IPS DF 4.7 (cell line): ENCODE results near the gene KIF5A.

Experiments used
- DNase-seq: peaks from one replicate; pipeline ENCODE4 v3.0.0-alpha.2; 2013; ENCODE audit warnings: low spot score; ENCODE audit errors: extremely low read depth

Gene KIF5A

GRCh38 chr12:57631566-57632072 lies 81.8 kb downstream of the KIF5A start:
- no peak for DNase-seq

DNA sequence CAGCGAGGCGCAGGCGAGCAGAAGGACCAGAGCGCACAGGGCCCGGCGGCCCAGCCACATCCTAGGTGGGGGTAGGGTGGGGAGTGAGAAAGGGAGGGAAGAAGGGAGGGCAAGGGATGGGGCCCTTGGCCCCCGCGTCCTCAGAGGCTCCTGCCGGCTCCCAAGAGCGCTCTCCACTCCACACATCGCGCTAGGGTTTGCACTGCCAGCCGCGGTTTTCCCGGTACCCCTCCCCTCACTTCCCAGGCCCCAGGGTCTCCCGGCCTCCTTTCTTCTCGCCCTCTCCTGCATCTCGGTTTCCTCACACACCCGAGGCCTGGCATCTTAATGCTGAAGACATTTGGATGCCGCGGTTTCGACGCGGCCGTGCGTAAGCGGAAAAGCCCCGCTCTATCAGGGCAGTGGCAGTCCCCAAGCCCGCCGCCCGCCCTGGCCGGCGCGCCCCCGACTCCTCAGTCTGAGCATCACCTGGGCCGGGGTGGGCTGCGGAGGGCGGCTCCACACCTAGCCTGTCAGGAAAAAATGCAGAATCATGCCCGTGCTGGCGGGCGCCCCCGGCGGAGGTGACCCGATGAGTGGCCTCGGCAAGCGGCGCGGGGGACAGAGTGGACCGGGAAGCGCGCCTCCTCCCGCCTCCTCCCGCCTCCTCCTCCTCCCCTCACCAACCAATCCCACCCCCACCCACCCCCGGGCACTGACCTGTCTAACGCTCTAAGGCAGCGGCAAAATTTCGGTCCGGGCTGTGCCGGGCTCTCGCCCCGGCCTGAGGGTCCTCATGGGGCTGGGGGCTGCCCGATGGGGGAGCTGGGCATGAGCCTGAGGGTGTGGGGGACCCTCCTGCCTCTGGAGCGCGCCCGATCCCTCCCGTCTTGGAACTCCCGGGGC lies 82.5 kb downstream of the KIF5A start:
- no peak for DNase-seq

DNA sequence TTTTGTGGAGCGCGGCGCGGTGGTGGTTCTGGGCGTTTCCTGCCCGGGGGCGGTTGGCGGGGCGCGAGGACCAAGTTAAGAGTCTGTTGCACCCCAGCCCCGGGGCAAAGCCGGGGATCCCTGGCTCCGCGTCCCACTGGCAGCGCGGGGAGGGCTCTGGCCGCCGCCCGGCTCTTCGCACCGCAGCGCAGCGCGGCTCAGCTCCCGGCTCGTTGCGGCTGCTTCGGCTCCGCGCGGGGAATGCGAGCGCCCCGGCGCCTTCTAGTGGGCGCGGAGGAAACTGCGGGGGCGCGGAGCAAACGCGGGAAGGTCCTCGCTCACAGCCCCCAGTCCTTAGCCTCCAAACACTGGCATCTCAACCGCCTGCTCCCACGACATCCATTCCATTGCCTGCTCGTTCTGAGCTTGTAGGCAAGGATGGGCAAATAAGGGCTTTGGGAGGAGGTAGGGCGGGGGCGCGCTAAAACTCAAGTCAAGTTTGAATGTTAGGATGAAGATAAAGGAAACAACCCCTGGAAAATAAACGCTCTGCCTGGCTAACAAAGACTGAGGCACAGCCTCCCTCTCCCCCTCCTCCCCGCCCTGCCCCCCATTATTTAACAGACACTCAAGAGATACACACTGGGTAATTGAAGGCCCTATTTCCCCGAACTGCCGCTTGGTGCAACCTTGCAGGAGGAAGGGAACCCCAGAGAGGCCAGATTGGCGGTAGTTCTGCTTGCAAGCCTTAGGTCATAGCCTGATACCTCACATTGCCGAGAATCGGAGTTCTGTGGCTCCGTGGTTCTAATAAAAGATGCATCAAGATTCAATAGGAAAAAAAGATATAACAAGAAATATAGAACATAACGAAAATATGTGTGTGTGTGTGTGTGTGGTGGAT lies 83.4 kb downstream of the KIF5A start, which contains the start of gene B4GALNT1:
B4GALNT1 (minus strand) TSS at position 244 of the 883 bp plus-strand sequence. CDS start 1,069 bp downstream, outside the sequence.
- no peak for DNase-seq
